Keratinocyte (primary cell): ENCODE data around the gene FOXN1. TPM values are rescaled to one million over a fixed set of nuclear protein-coding genes. Genes with fewer than 3 reads are reported as not detected.

Source experiments
- DNase-seq: peaks from one replicate; pipeline ENCODE4 v3.0.0-alpha.2; 2011; ENCODE audit warnings: low read depth, missing footprints, low spot score
- FAIRE-seq: peaks from 2 replicates; lab custom pipeline; 2011; peaks lifted over from hg19 to GRCh38; lab: Jason Lieb, UNC
- H2AFZ ChIP-seq: 2 replicates; pipeline ENCODE4 v1.6.0; 2012; ENCODE audit warnings: low read length, control low read depth, inconsistent platforms; ENCODE audit not compliant: control insufficient read depth
- H3K27ac ChIP-seq: 2 replicates; pipeline ENCODE4 v1.5.1; 2011; ENCODE audit warnings: low read length; ENCODE audit not compliant: control insufficient read depth, insufficient read depth
- H3K27me3 ChIP-seq: 3 replicates; pipeline ENCODE4 v1.6.0; 2011; ENCODE audit warnings: low read length; ENCODE audit not compliant: control insufficient read depth, insufficient read depth; ENCODE audit errors: extremely low read depth
- H3K36me3 ChIP-seq, 2 experiments: 2 replicates in 1 of 2; 3 replicates in 1 of 2; pipeline ENCODE4 v1.5.1; 2011; ENCODE audit warnings: low read length in 2 of 2, mild to moderate bottlenecking in 1 of 2; ENCODE audit not compliant: control insufficient read depth in 2 of 2, insufficient read depth in 2 of 2; ENCODE audit errors: extremely low read depth in 1 of 2
- H3K4me1 ChIP-seq: 3 replicates; pipeline ENCODE4 v1.5.1; 2011; ENCODE audit warnings: low read length; ENCODE audit not compliant: control insufficient read depth, insufficient read depth; ENCODE audit errors: extremely low read depth
- H3K4me2 ChIP-seq: 3 replicates; pipeline ENCODE4 v1.6.0; 2011; ENCODE audit warnings: low read depth, low read length; ENCODE audit not compliant: control insufficient read depth, insufficient read depth; ENCODE audit errors: extremely low read depth
- H3K4me3 ChIP-seq, 3 experiments: fragments of 200-600 bp in 1 of 3; sonication (generic) in 1 of 3; 2 replicates in 2 of 3; 3 replicates in 1 of 3; pipeline ENCODE4 v1.5.1; 2011 to 2016; ENCODE audit warnings: low read length in 3 of 3, mild to moderate bottlenecking in 3 of 3, control low read depth in 2 of 3, inconsistent platforms in 1 of 3, low read depth in 1 of 3, mixed read lengths in 1 of 3, mixed run types in 1 of 3, moderate library complexity in 1 of 3; ENCODE audit not compliant: control insufficient read depth in 2 of 3, insufficient read depth in 2 of 3; ENCODE audit errors: extremely low read depth in 1 of 3
- H3K79me2 ChIP-seq: 2 replicates; pipeline ENCODE4 v1.6.0; 2012; ENCODE audit warnings: low read length; ENCODE audit not compliant: control insufficient read depth, insufficient read depth
- H3K9ac ChIP-seq: 3 replicates; pipeline ENCODE4 v1.6.0; 2011; ENCODE audit warnings: low read length; ENCODE audit not compliant: control insufficient read depth, insufficient read depth; ENCODE audit errors: extremely low read depth
- H3K9me1 ChIP-seq: 3 replicates; pipeline ENCODE4 v1.6.0; 2011; ENCODE audit warnings: low read length; ENCODE audit not compliant: control insufficient read depth, insufficient read depth; ENCODE audit errors: extremely low read depth
- H3K9me3 ChIP-seq: 2 replicates; pipeline ENCODE4 v1.5.1; 2012; ENCODE audit warnings: low read depth, low read length; ENCODE audit not compliant: control insufficient read depth
- H4K20me1 ChIP-seq: 3 replicates; pipeline ENCODE4 v1.6.0; 2011; ENCODE audit warnings: low read length; ENCODE audit not compliant: control insufficient read depth, insufficient read depth; ENCODE audit errors: extremely low read depth
- EZH2 ChIP-seq: IDR thresholded peaks from one replicate; pipeline ENCODE4 v1.6.1; 2012; ENCODE audit warnings: inconsistent platforms, mild to moderate bottlenecking, low read length, moderate library complexity
- dilution Hi-C: fragments of 300-500 bp; cut with MboI; formaldehyde crosslinking; loops from one replicate; pipeline ENCODE4 v1.7.0; 2020; ENCODE audit warnings: low sequenced_read_pairs; ENCODE audit not compliant: extremely low pct_ligation_motif_present
- polyA plus RNA-seq, 5 experiments: library from polyadenylated mRNA; depleted of rRNA in 3 of 5; stranded (reverse) in 3 of 5; stranded (forward) in 1 of 5; unstranded in 1 of 5; fragments of >200 nt; gene quantifications; 1 replicate in 1 of 5; 2 replicates in 3 of 5; 3 replicates in 1 of 5; pipeline versions ENCODE4 v1.2.1 to v1.2.3, GENCODE V29; 2011 to 2012; ENCODE audit warnings: missing spikeins in 2 of 5, low read depth in 1 of 5, low replicate concordance in 1 of 5
- TF ChIP-seq, protein P1 (sequence below), 3 experiments: IDR thresholded peaks in 1 of 3; conservative IDR thresholded peaks in 1 of 3; optimal IDR thresholded peaks in 1 of 3; 2 replicates in 2 of 3; 3 replicates in 1 of 3; pipeline versions ENCODE3 to v1.5.1; 2011; ENCODE audit warnings: low read length in 3 of 3, mild to moderate bottlenecking in 3 of 3, moderate library complexity in 2 of 3, control low read depth in 1 of 3, inconsistent platforms in 1 of 3; ENCODE audit not compliant: insufficient read depth in 2 of 3; ENCODE audit errors: extremely low read depth in 1 of 3

Gene FOXN1
- polyA plus RNA-seq, 1 donor (not counting 4 experiments of a cell fraction or from before 2014, with no cell fraction given): 0.29 TPM

DNA sequence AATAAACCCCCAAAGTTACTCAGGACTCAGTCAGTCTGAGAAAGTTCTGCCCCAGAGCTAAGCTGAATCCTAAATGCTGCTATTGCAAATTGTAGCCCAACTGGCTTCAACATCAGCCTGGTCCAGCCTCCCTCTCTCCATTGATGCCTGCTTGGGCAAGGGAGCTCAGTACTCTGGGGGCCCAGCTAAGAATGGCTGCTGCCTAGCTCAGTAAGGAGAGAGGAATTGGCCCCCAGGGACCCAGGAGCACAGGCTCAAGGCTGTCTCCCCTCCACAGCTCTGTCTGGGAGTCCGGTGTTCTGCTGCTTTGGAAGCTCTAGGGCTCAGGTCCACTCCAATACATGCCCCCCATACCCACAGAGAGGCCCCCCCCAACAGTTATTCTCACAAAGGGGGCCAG lies 44.7 kb downstream of the FOXN1 start:
- Histone ChIP-seq H3K36me3 (peaks cover 11 to 23% of the 10 kb centered on the region in 2 experiments), H3K4me2 (no peak overlapping the region), H3K9me1 (peaks cover 3% of the 10 kb centered on the region), H3K4me3 (no peak overlapping the region), H3K9me3 (no peaks in the 10 kb centered on the region), H4K20me1 (no peaks in the 10 kb centered on the region), H2AFZ (no peak overlapping the region), H3K4me1 (peaks cover 6% of the 10 kb centered on the region), H3K27ac (no peak overlapping the region), H3K79me2 (peaks cover 3% of the 10 kb centered on the region), H3K27me3 (no peaks in the 10 kb centered on the region), H3K9ac (no peak overlapping the region)
- no peak for TF ChIP-seq EZH2
- TF ChIP-seq, protein P1, sequence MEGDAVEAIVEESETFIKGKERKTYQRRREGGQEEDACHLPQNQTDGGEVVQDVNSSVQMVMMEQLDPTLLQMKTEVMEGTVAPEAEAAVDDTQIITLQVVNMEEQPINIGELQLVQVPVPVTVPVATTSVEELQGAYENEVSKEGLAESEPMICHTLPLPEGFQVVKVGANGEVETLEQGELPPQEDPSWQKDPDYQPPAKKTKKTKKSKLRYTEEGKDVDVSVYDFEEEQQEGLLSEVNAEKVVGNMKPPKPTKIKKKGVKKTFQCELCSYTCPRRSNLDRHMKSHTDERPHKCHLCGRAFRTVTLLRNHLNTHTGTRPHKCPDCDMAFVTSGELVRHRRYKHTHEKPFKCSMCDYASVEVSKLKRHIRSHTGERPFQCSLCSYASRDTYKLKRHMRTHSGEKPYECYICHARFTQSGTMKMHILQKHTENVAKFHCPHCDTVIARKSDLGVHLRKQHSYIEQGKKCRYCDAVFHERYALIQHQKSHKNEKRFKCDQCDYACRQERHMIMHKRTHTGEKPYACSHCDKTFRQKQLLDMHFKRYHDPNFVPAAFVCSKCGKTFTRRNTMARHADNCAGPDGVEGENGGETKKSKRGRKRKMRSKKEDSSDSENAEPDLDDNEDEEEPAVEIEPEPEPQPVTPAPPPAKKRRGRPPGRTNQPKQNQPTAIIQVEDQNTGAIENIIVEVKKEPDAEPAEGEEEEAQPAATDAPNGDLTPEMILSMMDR (optimal IDR thresholded peaks at IDR 0.05 in 1 of 3, IDR thresholded peaks at IDR 0.05 in 1 of 3, conservative IDR thresholded peaks at IDR 0.05 in 1 of 3; ENCODE audit: extremely low read depth in 1 of 3, insufficient read depth in 2 of 3, low read length in 3 of 3): no peak
- FAIRE-seq (no peak), DNase-seq (no peak)
- dilution Hi-C loops: no loop called here

DNA sequence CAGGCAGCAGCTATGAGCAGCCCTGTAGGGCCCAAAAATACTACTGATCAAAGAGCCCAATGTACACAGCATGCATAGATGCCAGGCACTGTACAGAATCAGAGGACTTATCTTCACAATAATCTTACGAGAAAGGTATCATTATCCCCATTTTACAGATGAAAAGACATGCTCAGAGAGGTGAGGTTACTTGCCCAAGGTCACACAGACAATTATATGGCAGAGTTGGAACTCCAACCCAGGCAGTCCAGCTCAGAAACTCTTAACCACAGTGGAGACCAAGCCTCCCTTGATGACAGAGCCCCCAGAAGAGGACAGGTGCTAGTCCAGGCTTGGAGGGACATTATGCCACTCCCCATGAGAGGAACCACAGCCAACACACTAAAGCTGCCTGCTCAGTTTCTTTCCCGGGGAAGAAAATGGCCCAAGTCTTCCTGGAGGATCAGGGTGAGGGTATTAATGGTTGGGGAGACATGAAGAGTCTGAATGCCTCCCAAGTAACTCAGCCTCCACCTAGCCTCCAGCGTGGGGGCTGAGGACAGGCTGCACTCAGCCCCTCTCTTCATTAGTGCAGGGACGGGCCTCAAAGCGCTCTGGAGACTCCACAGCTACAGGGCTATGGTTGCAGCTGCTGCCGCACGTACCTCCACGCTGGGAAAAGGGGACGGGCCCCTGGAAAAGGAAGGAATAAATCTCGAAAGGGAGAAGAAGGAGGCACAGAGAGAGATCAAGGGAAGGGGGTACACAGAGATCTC lies 45.5 kb downstream of the FOXN1 start:
- Histone ChIP-seq H3K4me3 (peak overlapping the region; percentile 75 to 82 (median 75)), H3K79me2 (peaks cover 3% of the 10 kb centered on the region), H3K9me1 (peaks cover 3% of the 10 kb centered on the region), H3K27ac (no peak overlapping the region), H3K27me3 (no peaks in the 10 kb centered on the region), H3K9me3 (no peaks in the 10 kb centered on the region), H4K20me1 (no peaks in the 10 kb centered on the region), H3K4me1 (peaks cover 6% of the 10 kb centered on the region), H3K4me2 (peak overlapping the region; percentile 85), H3K36me3 (peaks cover 12 to 28% of the 10 kb centered on the region in 2 experiments), H3K9ac (peak overlapping the region; percentile 67), H2AFZ (peak overlapping the region; percentile 62)
- TF ChIP-seq, protein P1 (optimal IDR thresholded peaks at IDR 0.05 in 1 of 3, IDR thresholded peaks at IDR 0.05 in 1 of 3, conservative IDR thresholded peaks at IDR 0.05 in 1 of 3; ENCODE audit: extremely low read depth in 1 of 3, insufficient read depth in 2 of 3, low read length in 3 of 3): no peak
- TF ChIP-seq EZH2: no peak
- FAIRE-seq (no peak), DNase-seq (no peak)
- dilution Hi-C loops: no loop called here
